ENCODE data around the gene STPG3.

- TF ChIP-seq CTCF (IDR thresholded peaks at IDR 0.05) (no peak), POLR2A (IDR thresholded peaks at IDR 0.05) (no peak), POLR2AphosphoS5 (IDR thresholded peaks at IDR 0.05) (no peak), EP300 (IDR thresholded peaks at IDR 0.05) (no peak)
Observed at GRCh38 chr9:137204731-137205125, 46.4 kb upstream of the STPG3 start.

All from stomach (tissue), 4 donors.